ENCODE results near the gene GLYR1.

Gene GLYR1

DNA sequence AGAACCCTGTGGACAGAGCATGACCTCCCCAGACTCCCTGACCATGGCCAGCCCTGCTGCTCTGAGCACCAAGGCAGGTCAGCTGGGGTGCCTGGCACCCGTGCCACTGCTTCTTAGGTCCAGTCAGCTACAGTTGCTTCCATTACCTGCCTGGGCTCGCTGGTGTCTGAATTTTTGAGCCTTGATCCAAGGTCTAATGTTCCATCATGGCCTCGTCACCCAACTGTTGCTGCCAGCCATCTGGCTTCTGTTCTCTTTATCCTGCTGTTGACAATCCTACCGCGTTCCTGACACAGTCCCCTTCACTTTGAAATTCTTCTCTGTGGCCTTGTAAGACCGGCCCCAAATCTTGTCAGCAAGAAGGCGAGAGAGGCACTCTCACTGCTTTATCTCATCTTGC lies 16.7 kb downstream of the GLYR1 start:
- H3K4me3 ChIP-seq (ENCODE audit: low read depth, low read length), result no peak overlapping the region
- no peak for DNase-seq (ENCODE audit: low read depth, low spot score)
- in situ Hi-C loops (cut with HindIII; ENCODE audit: low sequenced_read_pairs), result no loop called here
- TF ChIP-seq, protein P1, sequence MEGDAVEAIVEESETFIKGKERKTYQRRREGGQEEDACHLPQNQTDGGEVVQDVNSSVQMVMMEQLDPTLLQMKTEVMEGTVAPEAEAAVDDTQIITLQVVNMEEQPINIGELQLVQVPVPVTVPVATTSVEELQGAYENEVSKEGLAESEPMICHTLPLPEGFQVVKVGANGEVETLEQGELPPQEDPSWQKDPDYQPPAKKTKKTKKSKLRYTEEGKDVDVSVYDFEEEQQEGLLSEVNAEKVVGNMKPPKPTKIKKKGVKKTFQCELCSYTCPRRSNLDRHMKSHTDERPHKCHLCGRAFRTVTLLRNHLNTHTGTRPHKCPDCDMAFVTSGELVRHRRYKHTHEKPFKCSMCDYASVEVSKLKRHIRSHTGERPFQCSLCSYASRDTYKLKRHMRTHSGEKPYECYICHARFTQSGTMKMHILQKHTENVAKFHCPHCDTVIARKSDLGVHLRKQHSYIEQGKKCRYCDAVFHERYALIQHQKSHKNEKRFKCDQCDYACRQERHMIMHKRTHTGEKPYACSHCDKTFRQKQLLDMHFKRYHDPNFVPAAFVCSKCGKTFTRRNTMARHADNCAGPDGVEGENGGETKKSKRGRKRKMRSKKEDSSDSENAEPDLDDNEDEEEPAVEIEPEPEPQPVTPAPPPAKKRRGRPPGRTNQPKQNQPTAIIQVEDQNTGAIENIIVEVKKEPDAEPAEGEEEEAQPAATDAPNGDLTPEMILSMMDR (IDR thresholded peaks at IDR 0.05; ENCODE audit: low read depth, low read length), result no peak

DNA sequence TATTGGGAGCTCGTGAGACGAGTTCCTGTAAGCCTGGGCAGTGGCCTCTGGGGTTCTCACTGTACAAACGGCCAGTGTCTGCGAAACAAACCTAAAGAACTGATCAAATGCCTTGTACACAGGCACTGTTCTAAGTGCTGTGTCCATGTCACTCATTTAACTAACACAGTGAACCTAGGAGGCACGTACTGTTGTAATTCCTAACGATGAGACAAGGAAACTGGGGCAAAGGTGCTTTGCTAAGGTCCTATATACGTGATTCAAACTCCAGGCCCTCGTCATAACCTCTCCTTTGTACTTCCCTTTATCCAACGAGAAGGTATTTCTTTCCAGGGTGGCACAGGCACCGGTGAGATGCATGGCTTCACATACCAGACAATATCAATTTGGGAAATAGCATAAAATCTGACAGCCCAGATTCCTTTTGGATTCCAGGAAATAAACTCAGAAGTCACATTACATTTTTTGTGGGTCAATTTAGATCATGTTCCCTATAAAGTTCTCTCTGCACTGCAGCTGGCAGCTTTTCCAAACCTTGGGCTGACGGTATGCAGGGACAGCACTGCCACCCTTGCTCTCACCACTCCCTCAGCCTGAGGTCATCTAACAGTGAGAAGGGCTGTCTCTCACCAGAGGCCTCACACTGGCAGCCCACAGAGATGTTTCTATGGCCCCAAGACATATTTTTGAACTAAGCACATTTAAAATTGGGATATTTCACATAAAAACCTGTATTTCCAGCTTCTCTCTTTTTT lies 18.3 kb downstream of the GLYR1 start:
- no peak for DNase-seq (ENCODE audit: low read depth, low spot score)
- TF ChIP-seq, protein P1 (IDR thresholded peaks at IDR 0.05; ENCODE audit: low read depth, low read length), result no peak
- in situ Hi-C loops (cut with HindIII; ENCODE audit: low sequenced_read_pairs), result no loop called here
- H3K4me3 ChIP-seq (ENCODE audit: low read depth, low read length), result no peak overlapping the region

- TF ChIP-seq, protein P1 (IDR thresholded peaks at IDR 0.05; ENCODE audit: low read depth, low read length), result no peak
- no peak overlapping the region for H3K4me3 ChIP-seq (ENCODE audit: low read depth, low read length)
- in situ Hi-C loops (cut with HindIII; ENCODE audit: low sequenced_read_pairs), result no loop called here
- DNase-seq (ENCODE audit: low read depth, low spot score), result no peak
Measured at GRCh38 chr16:4826980-4827379, 20.1 kb downstream of the GLYR1 start.

DNA sequence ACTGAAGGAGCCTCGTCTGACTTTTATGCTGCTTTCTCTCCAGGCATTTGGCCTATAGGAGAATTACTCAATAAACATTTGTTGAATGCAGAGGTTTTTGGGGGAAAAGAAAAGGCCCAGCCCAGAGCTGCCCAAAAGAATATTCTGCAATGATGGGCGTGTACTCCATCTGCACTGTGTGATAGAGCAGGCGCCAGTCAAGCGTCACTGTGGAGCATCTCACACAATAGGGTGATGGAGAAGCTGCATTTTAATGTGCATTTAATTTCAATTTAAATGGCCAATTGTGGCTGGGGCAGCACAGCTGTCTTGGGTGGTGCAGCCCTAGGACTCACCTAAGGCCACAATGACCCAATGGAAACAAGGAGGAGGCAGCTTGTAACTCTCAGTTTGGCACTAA lies 20.6 kb downstream of the GLYR1 start:
- TF ChIP-seq, protein P1 (IDR thresholded peaks at IDR 0.05; ENCODE audit: low read depth, low read length), result no peak
- in situ Hi-C loops (cut with HindIII; ENCODE audit: low sequenced_read_pairs), result no loop called here

GRCh38 chr16:4825196-4825595 lies 21.9 kb downstream of the GLYR1 start:
- TF ChIP-seq, protein P1 (IDR thresholded peaks at IDR 0.05; ENCODE audit: low read depth, low read length), result no peak
- H3K4me3 ChIP-seq (ENCODE audit: low read depth, low read length), result no peak overlapping the region
- in situ Hi-C loops (cut with HindIII; ENCODE audit: low sequenced_read_pairs), result no loop called here
- DNase-seq (ENCODE audit: low read depth, low spot score), result no peak

More for the DNA sequence above, 20.6 kb downstream of the GLYR1 start:
- DNase-seq (ENCODE audit: low read depth, low spot score), result no peak
- no peak overlapping the region for H3K4me3 ChIP-seq (ENCODE audit: low read depth, low read length)

DNA sequence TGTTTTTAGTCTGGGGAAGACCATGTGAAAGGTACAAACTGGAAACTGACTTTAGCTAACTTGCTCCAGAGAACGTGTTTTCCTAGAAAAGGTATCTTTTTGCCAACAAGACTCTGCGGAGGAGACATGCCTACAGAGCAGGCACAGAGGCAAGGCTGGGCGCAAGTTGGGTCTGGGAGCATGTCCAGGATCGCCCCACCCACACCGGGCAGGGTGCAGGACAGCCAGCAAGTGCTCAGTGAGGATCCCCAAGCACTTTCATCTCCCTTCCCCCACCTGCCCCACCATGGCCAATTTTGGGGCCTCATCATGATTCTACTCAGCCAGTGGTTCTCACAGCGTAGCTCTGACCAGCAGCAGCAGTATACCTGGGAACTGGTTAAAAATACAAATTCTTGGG lies 26.4 kb downstream of the GLYR1 start:
- no peak overlapping the region for H3K4me3 ChIP-seq (ENCODE audit: low read depth, low read length)
- TF ChIP-seq, protein P1 (IDR thresholded peaks at IDR 0.05; ENCODE audit: low read depth, low read length), result no peak
- in situ Hi-C loops (cut with HindIII; ENCODE audit: low sequenced_read_pairs), result no loop called here
- DNase-seq (ENCODE audit: low read depth, low spot score), result no peak

Data from astrocyte of the spinal cord (primary cell).